K562 (cell line): Measurements from ENCODE around the gene NRXN3. TPM values are rescaled to one million over a fixed set of nuclear protein-coding genes. Genes with fewer than 3 reads are reported as not detected.

ENCODE experiments used
- ATAC-seq: fragments of 200-7000 bp; cut with Tn5 transposase; 3 replicates; pipeline ENCODE4 v1.9.1; 2020; ENCODE audit warnings: moderate library complexity
- BruUV-seq: library from RNA; stranded (reverse); fragments of 400-500 nt; replicated peaks from 2 replicates; lab custom pipeline; 2021; lab: Mats Ljungman, UMichigan
- CTCF ChIA-PET: fragments of 300-600 bp; formaldehyde crosslinking; extraction: SDS; loops from one replicate; lab custom pipeline; 2021; ENCODE audit warnings: low intra/inter-chr PET ratio; lab: Yijun Ruan, JAX
- POLR2A ChIA-PET: fragments of 300-600, 350-650 bp; sonication (Branson Sonifier 250); formaldehyde crosslinking; extraction: SDS; loops from one replicate; lab custom pipeline; 2021; ENCODE audit warnings: antibody characterized with exemption, inconsistent platforms; lab: Yijun Ruan, JAX
- DNase-seq, 4 experiments: peaks; one replicate each; pipeline versions ENCODE4 v3.0.0 to v3.0.0-alpha.2; 2011 to 2018; ENCODE audit warnings: low spot score in 3 of 4, mixed read lengths in 3 of 4; ENCODE audit errors: extremely low read depth in 1 of 4
- FAIRE-seq: peaks from 2 replicates; lab custom pipeline; 2011; peaks lifted over from hg19 to GRCh38; lab: Jason Lieb, UNC
- H2AFZ ChIP-seq: 2 replicates; pipeline ENCODE4 v1.6.0; 2011; ENCODE audit warnings: low read depth, low read length, control low read depth, inconsistent platforms
- H3K27ac ChIP-seq: fragments of 200-600 bp; 3 replicates; pipeline ENCODE4 v1.8.0; 2011; ENCODE audit warnings: low read depth, mild to moderate bottlenecking, control low read depth, inconsistent platforms, low read length, moderate library complexity, mixed read lengths; ENCODE audit errors: extremely low read depth
- H3K27me3 ChIP-seq, 2 experiments: fragments of 300-600 bp in 1 of 2; 2 replicates in 1 of 2; 3 replicates in 1 of 2; pipeline versions ENCODE4 v1.6.0 to v1.8.0; 2011; ENCODE audit warnings: inconsistent platforms in 2 of 2, low read length in 2 of 2, mild to moderate bottlenecking in 1 of 2, mixed read lengths in 1 of 2, moderate library complexity in 1 of 2; ENCODE audit not compliant: control insufficient read depth in 2 of 2, insufficient read depth in 2 of 2
- H3K36me3 ChIP-seq: fragments of 300-600 bp; 3 replicates; pipeline ENCODE4 v1.8.0; 2011; ENCODE audit warnings: mild to moderate bottlenecking, low read length, inconsistent platforms; ENCODE audit not compliant: control insufficient read depth, insufficient read depth
- H3K4me1 ChIP-seq, 2 experiments: fragments of 200-600 bp in 1 of 2; replicated peaks in 1 of 2; 2 replicates in 1 of 2; 3 replicates in 1 of 2; pipeline versions ENCODE4 v1.5.1 to v1.8.0; 2011; ENCODE audit warnings: inconsistent platforms in 2 of 2, low read length in 2 of 2, mild to moderate bottlenecking in 1 of 2, mixed read lengths in 1 of 2, moderate library complexity in 1 of 2; ENCODE audit not compliant: control insufficient read depth in 2 of 2, insufficient read depth in 2 of 2
- H3K4me2 ChIP-seq: 2 replicates; pipeline ENCODE4 v1.6.1; 2011; ENCODE audit warnings: low read length, control low read depth, inconsistent platforms, mixed read lengths; ENCODE audit not compliant: insufficient read depth
- H3K4me3 ChIP-seq: fragments of 200-600 bp; sonication (generic), shearing (Covaris generic); 2 replicates; pipeline ENCODE4 v1.5.1; 2016; ENCODE audit warnings: control low read depth, inconsistent platforms
- H3K79me2 ChIP-seq: fragments of 200-600 bp; 3 replicates; pipeline ENCODE4 v1.8.0; 2011; ENCODE audit warnings: low read length, inconsistent platforms; ENCODE audit not compliant: control insufficient read depth, insufficient read depth
- H3K9ac ChIP-seq, 2 experiments: 2 replicates each; pipeline versions ENCODE4 v1.6.0 to v1.6.1; 2011; ENCODE audit warnings: low read depth in 2 of 2, low read length in 2 of 2, control low read depth in 1 of 2, inconsistent platforms in 1 of 2, mild to moderate bottlenecking in 1 of 2, mixed read lengths in 1 of 2; ENCODE audit not compliant: insufficient read depth in 1 of 2
- H3K9me1 ChIP-seq: one replicate; pipeline ENCODE4 v1.6.0; 2011; ENCODE audit warnings: inconsistent platforms, mild to moderate bottlenecking, low read length, moderate library complexity; ENCODE audit not compliant: control insufficient read depth, insufficient read depth
- H3K9me3 ChIP-seq: replicated peaks from 2 replicates; pipeline ENCODE4 v1.5.1; 2011; ENCODE audit warnings: low read depth, low read length, inconsistent platforms; ENCODE audit not compliant: control insufficient read depth, insufficient read depth
- H4K20me1 ChIP-seq: replicated peaks from 2 replicates; pipeline ENCODE4 v1.6.1; 2011; ENCODE audit warnings: low read length, inconsistent platforms, mixed read lengths; ENCODE audit not compliant: control insufficient read depth, insufficient read depth
- NR2F6 ChIP-seq: fragments of 450-650 bp; formaldehyde crosslinking; IDR thresholded peaks from 2 replicates; pipeline ENCODE4 v1.4.0; 2020; ENCODE audit warnings: mild to moderate bottlenecking
- TCF7 ChIP-seq: sonication (generic); IDR thresholded peaks from 2 replicates; pipeline ENCODE4 v1.6.1; 2016; ENCODE audit warnings: antibody characterized with exemption, borderline replicate concordance
- TSC22D4 ChIP-seq: fragments of 450-650 bp; IDR thresholded peaks from 2 replicates; pipeline ENCODE4 v1.6.1; 2016; ENCODE audit warnings: missing genetic modification characterization, missing biosample characterization, control low read depth
- ZBTB40 ChIP-seq, 2 experiments: fragments of 450-650 bp in 1 of 2; sonication (generic) in 1 of 2; formaldehyde crosslinking in 1 of 2; IDR thresholded peaks; 2 replicates each; pipeline versions ENCODE4 v1.7.1 to v1.9.0; 2016 to 2022; ENCODE audit warnings: inconsistent platforms in 1 of 2, mild to moderate bottlenecking in 1 of 2, missing genetic modification reagents in 1 of 2
- ZNF224 ChIP-seq: sonication (generic); formaldehyde crosslinking; IDR thresholded peaks from 2 replicates; pipeline ENCODE4 v1.8.0; 2022; ENCODE audit warnings: mild to moderate bottlenecking, missing genetic modification reagents
- ZNF263 ChIP-seq: sonication (generic); formaldehyde crosslinking; IDR thresholded peaks from 2 replicates; pipeline ENCODE4 v1.8.0; 2022; ENCODE audit warnings: mild to moderate bottlenecking, missing genetic modification reagents, borderline replicate concordance
- ZNF717 ChIP-seq: fragments of 250-450 bp; sonication (Bioruptor Pico); IDR thresholded peaks from 2 replicates; pipeline ENCODE4 v1.5.0; 2021
- in situ Hi-C: fragments of 300-500 bp; cut with MboI; formaldehyde crosslinking; loops from 4 replicates; pipeline ENCODE4 v1.15.0; 2018; ENCODE audit warnings: inconsistent platforms, mixed read lengths
- intact Hi-C: fragments of 100-400 bp; cut with micrococcal nuclease; formaldehyde crosslinking; loops from 2 replicates; pipeline ENCODE4 v1.14.2; 2022
- polyA plus RNA-seq, 8 experiments: library from polyadenylated mRNA; depleted of rRNA in 4 of 8; stranded (reverse) in 5 of 8; unstranded in 3 of 8; fragments of >200 nt; fragmentation: Nextera tagmentation in 2 of 8; fragmentation: Illumina TruSeq in 1 of 8; extraction: Ambion mirVana in 2 of 8; extraction: Trizol in 1 of 8; gene quantifications; 2 replicates each; pipeline versions ENCODE4 v1.2.1 to v1.2.3, GENCODE V29; 2011 to 2014; ENCODE audit warnings: inconsistent platforms in 1 of 8, missing spikeins in 1 of 8
- total RNA-seq, 7 experiments: library from RNA; depleted of rRNA in 6 of 7; stranded (reverse); fragments of >200 nt in 6 of 7; fragmentation: Illumina TruSeq in 2 of 7; extraction: Trizol in 2 of 7; gene quantifications; 2 replicates each; pipeline versions ENCODE4 v1.2.1 to v1.2.3, GENCODE V29; 2011 to 2021; ENCODE audit warnings: low replicate concordance in 1 of 7

NRXN3 gene
- total and polyA plus RNA-seq, 9 of the 15 experiments (the other 6 are each of a cell fraction or from before 2014, with no cell fraction given), result 0.09 TPM; not detected in 8

DNA sequence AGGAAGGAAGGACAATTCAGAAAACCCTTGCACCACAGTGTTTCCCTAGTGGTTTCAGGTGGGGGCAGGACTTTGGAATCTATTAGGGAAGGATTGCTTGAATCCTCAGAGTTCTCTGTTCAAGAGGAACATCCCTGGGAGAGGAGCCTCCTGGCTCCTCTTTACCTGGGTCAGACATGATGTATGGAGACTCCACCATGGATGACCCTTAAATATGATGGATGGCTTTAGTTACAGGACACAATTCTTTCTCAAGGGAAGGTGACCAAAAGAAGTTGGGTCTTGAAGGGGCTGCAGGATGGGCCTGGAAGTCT, 396.6 kb downstream of the NRXN3 start:
- Histone ChIP-seq H3K27me3 (no peaks in the 10 kb centered on the region), H3K4me3 (no peak overlapping the region), H4K20me1 (no peaks in the 10 kb centered on the region), H3K9ac (no peak overlapping the region), H3K4me1 (no peaks in the 10 kb centered on the region), H3K4me2 (no peak overlapping the region), H3K36me3 (no peaks in the 10 kb centered on the region), H2AFZ (no peak overlapping the region), H3K9me3 (no peaks in the 10 kb centered on the region), H3K79me2 (no peaks in the 10 kb centered on the region), H3K27ac (no peak overlapping the region), H3K9me1 (no peaks in the 10 kb centered on the region)
- no peak for TF ChIP-seq TSC22D4 (tag)
- TF ChIP-seq ZNF224, result no peak
- no peak for TF ChIP-seq NR2F6 (CRISPR knock-in tag)
- TF ChIP-seq TCF7, result no peak
- no peak for TF ChIP-seq ZNF263
- no peak for TF ChIP-seq ZNF717 (CRISPR knock-in tag)
- no peak for TF ChIP-seq ZBTB40 (IDR thresholded peaks at IDR 0.05)
- no peak for TF ChIP-seq ZBTB40 (CRISPR knock-in tag; IDR thresholded peaks at IDR 0.05)
- DNase-seq (no peak), FAIRE-seq (no peak), ATAC-seq (no peak)
- POLR2A ChIA-PET, result interaction anchor here (0.8 kb wide), 1 partner anchor 118 kb away, joined by 4 read pairs; no protein-coding TSS in a partner anchor
- intact Hi-C loops, result loop anchor here (1.0 to 10.0 kb wide), 3 partner anchors 119 to 545 kb away; no protein-coding TSS in a partner anchor
- CTCF ChIA-PET, result no interaction called here
- in situ Hi-C loops, result no loop called here
- no TSS peak for BruUV-seq
